ENCODE results near the gene ANKRD24. TPM values are rescaled to one million over a fixed set of nuclear protein-coding genes. Genes with fewer than 3 reads are reported as not detected.

Gene ANKRD24
- polyA plus RNA-seq, 3 donors: 0.07 to 0.79 TPM; not detected in 1

DNA sequence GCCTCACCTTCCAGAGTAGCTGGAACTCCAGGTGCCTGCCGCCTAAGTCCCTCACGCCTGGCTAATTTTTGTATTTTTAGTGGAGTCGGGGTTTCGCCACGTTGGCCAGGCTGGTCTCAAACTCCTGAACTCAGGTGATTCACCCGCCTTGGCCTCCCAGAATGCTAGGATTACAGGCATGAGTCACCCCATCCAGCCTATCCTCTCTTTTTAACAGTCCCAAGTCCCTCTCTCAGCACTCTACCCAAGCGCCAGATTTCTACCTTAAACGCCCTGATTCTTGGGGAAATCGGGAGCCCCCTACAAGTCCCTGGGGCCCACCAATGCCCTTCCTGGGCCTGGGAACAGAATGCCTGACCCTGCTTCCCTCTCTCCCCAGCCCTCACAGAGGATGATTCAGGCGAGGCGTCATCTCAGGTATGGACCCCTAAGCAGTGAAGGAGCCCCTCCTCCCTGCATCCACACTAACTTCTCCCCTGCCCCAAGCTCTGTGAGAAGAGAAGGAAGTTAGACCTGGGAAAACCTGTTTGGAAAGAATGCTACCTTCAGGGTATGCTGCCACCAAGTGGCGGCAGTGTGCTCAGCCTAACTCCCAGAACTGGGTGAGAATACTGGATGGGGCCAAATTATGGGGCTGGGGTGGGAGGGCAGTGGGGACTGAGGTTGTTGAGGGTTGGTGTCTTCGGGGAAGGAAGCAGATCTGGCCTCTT is 26.1 kb downstream of the ANKRD24 start:
- peaks cover 0 to 2% (median 0%) of the 10 kb centered on the region in 7 donors for H3K9me3 Mint-ChIP-seq
- Histone ChIP-seq H3K4me3 (replicated peaks in 1 of 3; ENCODE audit: low read depth in 2 of 3, low read length in 3 of 3) (no peak overlapping the region), H3K27me3 (ENCODE audit: control insufficient read depth in 2 of 2, insufficient read depth in 2 of 2, low read length in 2 of 2) (no peaks in the 10 kb centered on the region), H3K4me2 (replicated peaks; ENCODE audit: extremely low read depth, low read length, poor library complexity, severe bottlenecking) (no peak overlapping the region), H3K9me3 (replicated peaks in 1 of 2; ENCODE audit: control insufficient read depth in 1 of 2, insufficient read depth in 1 of 2, low read length in 2 of 2) (no peaks in the 10 kb centered on the region), H3K79me2 (ENCODE audit: insufficient read depth, low read length) (no peaks in the 10 kb centered on the region), H3K9ac (ENCODE audit: insufficient read depth, low read length, poor library complexity, severe bottlenecking) (no peak overlapping the region), H3K4me1 (ENCODE audit: control insufficient read depth in 1 of 2, insufficient read depth in 2 of 2, low read length in 2 of 2) (no peaks in the 10 kb centered on the region), H3K27ac (ENCODE audit: low read depth in 1 of 2, low read length in 2 of 2) (no peak overlapping the region), H4K20me1 (ENCODE audit: insufficient read depth, low read length) (no peaks in the 10 kb centered on the region), H3K36me3 (replicated peaks in 1 of 2; ENCODE audit: control insufficient read depth in 1 of 2, insufficient read depth in 2 of 2, low read length in 2 of 2) (no peaks in the 10 kb centered on the region), H2AFZ (ENCODE audit: insufficient read depth, low read depth, low read length, poor library complexity, severe bottlenecking) (no peak overlapping the region)
- DNase-seq: no peak
- no peaks in the 10 kb centered on the region for H3K36me3 Mint-ChIP-seq
- peaks cover 2% of the 10 kb centered on the region for H3K4me1 Mint-ChIP-seq
- intact Hi-C loops (cut with micrococcal nuclease): no loop called here
- WGBS (ENCODE audit: insufficient coverage): 79% methylated on average over 11 of the region's 13 CpGs
- peaks cover 3 to 4% (median 4%) of the 10 kb centered on the region in 3 donors for H3K27me3 Mint-ChIP-seq (ENCODE audit: low read depth in 3 of 3)
- TF ChIP-seq, protein P1, sequence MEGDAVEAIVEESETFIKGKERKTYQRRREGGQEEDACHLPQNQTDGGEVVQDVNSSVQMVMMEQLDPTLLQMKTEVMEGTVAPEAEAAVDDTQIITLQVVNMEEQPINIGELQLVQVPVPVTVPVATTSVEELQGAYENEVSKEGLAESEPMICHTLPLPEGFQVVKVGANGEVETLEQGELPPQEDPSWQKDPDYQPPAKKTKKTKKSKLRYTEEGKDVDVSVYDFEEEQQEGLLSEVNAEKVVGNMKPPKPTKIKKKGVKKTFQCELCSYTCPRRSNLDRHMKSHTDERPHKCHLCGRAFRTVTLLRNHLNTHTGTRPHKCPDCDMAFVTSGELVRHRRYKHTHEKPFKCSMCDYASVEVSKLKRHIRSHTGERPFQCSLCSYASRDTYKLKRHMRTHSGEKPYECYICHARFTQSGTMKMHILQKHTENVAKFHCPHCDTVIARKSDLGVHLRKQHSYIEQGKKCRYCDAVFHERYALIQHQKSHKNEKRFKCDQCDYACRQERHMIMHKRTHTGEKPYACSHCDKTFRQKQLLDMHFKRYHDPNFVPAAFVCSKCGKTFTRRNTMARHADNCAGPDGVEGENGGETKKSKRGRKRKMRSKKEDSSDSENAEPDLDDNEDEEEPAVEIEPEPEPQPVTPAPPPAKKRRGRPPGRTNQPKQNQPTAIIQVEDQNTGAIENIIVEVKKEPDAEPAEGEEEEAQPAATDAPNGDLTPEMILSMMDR (IDR thresholded peaks at IDR 0.05): peak; percentile 27
- H3K4me3 Mint-ChIP-seq: no peak overlapping the region
- H3K27ac Mint-ChIP-seq: peak overlapping the region in 1 of 7 donors; percentile 82

DNA sequence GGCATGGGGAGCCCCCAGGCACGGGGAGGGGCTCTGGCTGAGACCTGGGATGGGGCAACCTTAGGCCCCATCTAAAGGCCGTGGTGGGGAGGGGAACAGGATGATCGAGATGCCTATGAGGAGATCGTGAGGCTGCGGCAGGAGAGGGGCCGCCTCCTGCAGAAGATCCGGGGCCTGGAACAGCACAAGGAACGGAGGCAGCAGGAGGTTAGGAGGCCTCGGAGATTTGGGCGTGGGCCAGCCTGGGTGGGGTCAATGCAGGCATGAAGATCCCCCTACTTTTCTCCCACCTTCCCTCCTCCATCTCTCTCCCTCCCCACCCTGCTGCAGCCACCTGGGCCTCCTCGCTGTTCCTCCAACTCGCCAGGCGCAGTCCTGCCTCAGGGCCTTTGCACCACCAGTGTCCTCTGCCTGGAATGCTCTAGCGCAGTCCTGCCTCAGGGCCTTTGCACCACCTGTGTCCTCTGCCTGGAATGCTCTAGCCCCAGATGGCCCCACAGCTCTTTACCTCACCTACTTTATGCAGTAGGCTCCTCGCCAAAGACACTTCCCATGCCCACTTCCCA is 27.8 kb downstream of the ANKRD24 start:
- Histone ChIP-seq H3K4me3 (replicated peaks in 1 of 3; ENCODE audit: low read depth in 2 of 3, low read length in 3 of 3) (no peak overlapping the region), H3K4me1 (ENCODE audit: control insufficient read depth in 1 of 2, insufficient read depth in 2 of 2, low read length in 2 of 2) (no peaks in the 10 kb centered on the region), H3K9me3 (replicated peaks in 1 of 2; ENCODE audit: control insufficient read depth in 1 of 2, insufficient read depth in 1 of 2, low read length in 2 of 2) (no peaks in the 10 kb centered on the region), H3K36me3 (replicated peaks in 1 of 2; ENCODE audit: control insufficient read depth in 1 of 2, insufficient read depth in 2 of 2, low read length in 2 of 2) (no peaks in the 10 kb centered on the region), H2AFZ (ENCODE audit: insufficient read depth, low read depth, low read length, poor library complexity, severe bottlenecking) (no peak overlapping the region), H3K27ac (ENCODE audit: low read depth in 1 of 2, low read length in 2 of 2) (no peak overlapping the region), H3K9ac (ENCODE audit: insufficient read depth, low read length, poor library complexity, severe bottlenecking) (no peak overlapping the region), H3K27me3 (ENCODE audit: control insufficient read depth in 2 of 2, insufficient read depth in 2 of 2, low read length in 2 of 2) (no peaks in the 10 kb centered on the region), H4K20me1 (ENCODE audit: insufficient read depth, low read length) (no peaks in the 10 kb centered on the region), H3K4me2 (replicated peaks; ENCODE audit: extremely low read depth, low read length, poor library complexity, severe bottlenecking) (no peak overlapping the region), H3K79me2 (ENCODE audit: insufficient read depth, low read length) (no peaks in the 10 kb centered on the region)
- H3K27ac Mint-ChIP-seq: no peak overlapping the region
- no peak for DNase-seq
- peaks cover 0 to 2% (median 0%) of the 10 kb centered on the region in 7 donors for H3K9me3 Mint-ChIP-seq
- no peaks in the 10 kb centered on the region for H3K36me3 Mint-ChIP-seq
- WGBS (ENCODE audit: insufficient coverage): 89% methylated on average over 12 of the region's 15 CpGs
- H3K4me3 Mint-ChIP-seq: no peak overlapping the region
- H3K4me1 Mint-ChIP-seq: no peaks in the 10 kb centered on the region
- TF ChIP-seq, protein P1 (IDR thresholded peaks at IDR 0.05): no peak
- peaks cover 2 to 3% (median 3%) of the 10 kb centered on the region in 3 donors for H3K27me3 Mint-ChIP-seq (ENCODE audit: low read depth in 3 of 3)
- intact Hi-C loops (cut with micrococcal nuclease): no loop called here

Measured in CD14-positive monocyte (primary cell).